Measurements from ENCODE around the gene VSTM2L.

The VSTM2L gene

GRCh38 chr20:37878835-37879599 is 23.9 kb upstream of the VSTM2L start:
- no peak for DNase-seq (ENCODE audit: low spot score)

DNA sequence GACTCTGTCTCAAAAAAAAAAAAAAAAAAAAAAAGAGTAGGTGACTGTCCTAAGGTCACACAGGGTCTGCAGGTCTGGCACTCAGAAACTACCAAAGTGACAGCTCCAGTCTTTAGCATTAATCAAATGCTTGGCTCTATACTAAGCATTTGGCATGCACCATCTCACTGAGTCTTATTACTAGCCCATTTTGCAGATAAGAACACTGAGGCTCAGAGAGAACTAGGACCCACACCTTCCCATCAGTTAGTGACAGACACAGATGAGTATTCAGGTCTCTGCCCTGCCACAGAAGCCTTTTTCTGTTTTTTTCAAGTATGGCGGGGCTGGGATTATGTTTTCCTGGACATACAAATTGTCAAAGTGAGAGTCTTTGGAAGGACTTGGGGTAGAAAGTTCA is 23.1 kb upstream of the VSTM2L start:
- DNase-seq (ENCODE audit: low spot score), result no peak

DNA sequence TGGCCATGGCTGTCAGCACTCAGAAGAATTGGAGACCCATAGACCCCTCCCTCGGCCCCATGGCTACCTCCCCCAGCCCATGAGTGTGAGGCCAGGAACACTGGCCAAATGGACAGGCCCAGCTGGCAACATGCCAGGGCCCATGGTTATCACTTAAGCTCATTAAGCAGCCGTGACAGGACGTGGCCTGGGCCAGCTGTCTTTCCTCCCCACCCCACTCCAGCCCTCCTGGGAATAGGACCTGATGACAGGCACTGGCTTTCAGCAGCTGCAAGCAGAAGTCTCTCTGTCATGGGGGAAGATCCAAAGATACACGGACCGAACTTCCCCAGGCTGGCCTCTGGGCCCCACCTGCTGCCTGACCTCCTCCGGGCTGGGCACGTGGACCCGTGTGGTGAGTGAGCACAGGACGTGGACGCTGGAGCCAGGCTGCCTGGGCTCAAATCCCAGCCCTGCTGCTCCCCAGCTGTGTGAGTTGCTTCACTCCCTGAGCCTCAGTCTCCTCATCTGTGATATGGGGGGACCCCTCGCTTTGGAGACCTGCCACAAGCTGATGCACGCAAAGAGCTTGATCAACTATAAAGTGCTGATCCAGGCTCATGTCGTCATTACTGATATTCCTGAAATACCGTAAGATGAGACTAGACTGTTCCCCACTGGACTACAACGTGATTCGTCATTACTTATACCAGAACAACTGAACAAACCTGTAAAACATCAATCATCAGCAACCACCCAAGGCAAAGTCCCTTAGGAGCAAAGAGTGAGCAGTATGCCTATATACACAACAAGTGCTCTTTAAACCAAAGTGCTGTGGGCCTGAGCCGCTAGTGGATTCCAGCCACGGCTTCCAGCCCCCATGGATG is 22.0 kb upstream of the VSTM2L start:
- no peak for DNase-seq (ENCODE audit: low spot score)

GRCh38 chr20:37881601-37882343 is 21.2 kb upstream of the VSTM2L start:
- DNase-seq (ENCODE audit: low spot score), result no peak

DNA sequence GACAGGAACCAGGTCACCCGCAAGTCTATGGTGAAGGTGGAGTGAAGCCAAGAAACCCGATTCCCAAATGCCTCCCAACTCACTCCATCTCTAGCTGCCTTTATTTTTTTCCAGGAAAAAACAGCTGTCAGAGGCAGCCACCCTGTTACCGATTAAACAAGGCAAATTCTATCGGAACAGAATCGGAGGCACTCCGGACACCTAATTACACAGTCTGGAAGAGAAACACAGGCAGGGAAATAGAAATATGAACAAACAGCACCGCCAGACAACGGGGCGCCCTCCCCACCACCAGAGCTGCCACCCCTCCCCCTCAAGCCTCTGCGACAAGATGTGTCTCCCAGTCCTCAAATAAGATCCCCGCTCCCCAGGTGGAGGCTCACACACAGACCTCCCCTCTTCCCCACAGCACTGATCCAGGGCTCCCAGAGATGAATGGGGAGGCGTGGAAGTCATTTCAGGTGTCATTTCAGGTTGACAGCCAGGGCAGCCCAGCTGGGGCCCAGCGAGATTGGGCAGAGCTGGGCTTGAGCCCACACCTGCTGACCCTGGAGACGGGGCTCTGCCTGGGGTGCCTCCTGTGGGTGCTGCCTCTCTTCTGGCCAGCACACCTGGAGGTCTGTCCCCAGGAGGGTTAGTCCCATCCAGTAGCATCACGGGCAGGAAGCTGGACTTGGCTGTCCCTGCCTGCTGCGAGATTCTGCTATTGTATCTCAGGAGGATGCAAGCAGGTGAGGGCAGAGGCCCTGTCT is 19.8 kb upstream of the VSTM2L start:
- DNase-seq (ENCODE audit: low spot score), result no peak

- DNase-seq (ENCODE audit: low spot score), result no peak
Measured at GRCh38 chr20:37885042-37885441, 17.9 kb upstream of the VSTM2L start.

- DNase-seq (ENCODE audit: low spot score), result no peak
Measured at GRCh38 chr20:37885593-37886503, 17.1 kb upstream of the VSTM2L start.

- DNase-seq (ENCODE audit: low spot score), result no peak
Measured at GRCh38 chr20:37886851-37887297, 16.1 kb upstream of the VSTM2L start.

- DNase-seq (ENCODE audit: low spot score), result no peak
Measured at GRCh38 chr20:37888641-37889040, 14.3 kb upstream of the VSTM2L start.

DNA sequence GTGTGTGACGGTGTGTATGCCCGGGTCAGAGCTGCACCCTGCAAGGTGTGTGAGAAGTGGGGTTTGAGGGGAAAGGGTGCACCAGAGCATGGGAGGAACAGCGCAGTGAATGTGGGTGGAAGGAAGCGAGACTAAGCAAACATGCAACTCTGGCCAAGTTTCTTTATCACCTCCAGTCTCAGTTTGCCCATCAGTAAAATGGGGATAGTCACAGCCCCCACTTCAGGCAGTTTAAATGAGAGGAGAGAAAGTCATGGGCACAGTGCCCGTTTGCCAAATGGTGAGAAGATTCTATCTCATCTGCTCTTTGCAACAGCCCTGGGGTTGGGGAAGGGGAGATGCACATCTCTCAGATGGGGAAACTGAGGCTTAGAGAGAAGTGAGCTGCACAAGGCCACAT is 12.8 kb upstream of the VSTM2L start:
- DNase-seq (ENCODE audit: low spot score), result no peak

DNA sequence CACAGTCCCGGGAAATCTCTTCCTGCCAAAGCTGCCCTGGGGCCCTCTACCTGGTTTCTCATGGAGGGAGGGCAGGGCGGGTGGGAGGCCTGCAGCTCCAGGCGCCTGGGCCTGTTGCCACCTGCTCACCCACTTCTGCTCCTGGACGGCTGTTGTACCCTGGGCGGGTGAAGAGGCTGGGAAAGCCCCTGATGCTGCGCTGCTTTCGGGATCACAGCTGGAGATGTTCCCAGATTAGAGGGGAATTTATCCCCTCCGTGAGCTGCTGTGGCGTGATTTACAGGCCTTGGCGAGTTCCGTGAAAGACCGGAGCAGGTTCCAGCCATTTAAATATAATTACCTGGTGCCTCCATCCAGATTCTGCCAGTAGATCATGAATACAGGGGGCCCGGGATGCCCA is 12.3 kb upstream of the VSTM2L start:
- DNase-seq (ENCODE audit: low spot score), result no peak

GRCh38 chr20:37892001-37892400 is 10.9 kb upstream of the VSTM2L start:
- no peak for DNase-seq (ENCODE audit: low spot score)

DNA sequence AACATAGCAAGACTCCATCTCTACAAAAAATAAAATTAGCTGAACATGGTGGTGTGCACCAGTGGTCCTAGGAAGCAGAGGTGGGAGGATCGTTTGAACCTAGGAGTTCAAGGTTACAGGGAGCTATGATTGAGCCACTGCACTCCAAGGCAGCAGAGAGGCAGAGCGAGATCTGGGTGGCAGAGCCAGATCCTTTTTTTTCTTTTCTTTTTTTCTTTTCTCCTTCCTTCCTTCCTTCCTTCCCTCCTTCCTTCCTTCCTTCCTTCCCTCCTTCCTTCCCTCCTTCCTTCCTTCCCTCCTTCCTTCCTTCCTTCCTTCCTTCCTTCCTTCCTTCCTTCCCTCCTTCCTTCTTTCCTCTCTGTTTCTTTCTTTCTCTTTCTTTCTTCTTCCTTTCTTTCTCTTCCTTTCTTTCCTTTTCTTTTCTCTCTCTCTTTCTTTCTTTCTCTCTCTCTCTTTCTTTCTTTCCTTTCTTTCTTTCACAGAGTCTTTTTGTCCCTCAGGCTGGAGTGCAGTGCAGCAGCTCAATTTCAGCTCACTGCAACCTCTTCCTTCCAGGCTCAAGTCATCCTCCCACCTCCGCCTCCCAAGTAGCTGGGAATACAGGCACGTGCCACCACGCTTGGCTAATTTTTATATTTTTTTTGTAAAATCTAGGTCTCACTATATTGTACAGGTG is 9.2 kb upstream of the VSTM2L start:
- no peak for DNase-seq (ENCODE audit: low spot score)

DNA sequence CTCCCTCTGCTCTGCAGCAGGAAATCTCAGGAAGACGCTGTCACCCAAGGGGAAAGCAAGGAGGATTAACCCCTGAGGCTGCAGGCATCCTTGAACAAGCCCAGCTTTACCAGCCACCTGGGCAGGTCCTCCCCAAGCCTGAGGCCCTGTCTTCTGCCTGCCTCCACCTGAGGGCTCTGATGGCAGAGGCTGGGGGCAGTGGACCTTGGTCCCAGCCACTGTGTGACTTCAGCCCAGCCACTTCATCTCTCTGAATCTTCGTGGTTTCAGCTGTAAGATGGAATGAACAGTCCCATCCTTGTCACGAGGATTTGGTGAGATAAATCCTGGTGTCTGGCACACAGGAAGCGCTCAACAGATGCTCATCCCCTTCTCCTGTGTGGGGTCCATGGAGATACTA is 8.5 kb upstream of the VSTM2L start:
- DNase-seq (ENCODE audit: low spot score), result no peak

DNA sequence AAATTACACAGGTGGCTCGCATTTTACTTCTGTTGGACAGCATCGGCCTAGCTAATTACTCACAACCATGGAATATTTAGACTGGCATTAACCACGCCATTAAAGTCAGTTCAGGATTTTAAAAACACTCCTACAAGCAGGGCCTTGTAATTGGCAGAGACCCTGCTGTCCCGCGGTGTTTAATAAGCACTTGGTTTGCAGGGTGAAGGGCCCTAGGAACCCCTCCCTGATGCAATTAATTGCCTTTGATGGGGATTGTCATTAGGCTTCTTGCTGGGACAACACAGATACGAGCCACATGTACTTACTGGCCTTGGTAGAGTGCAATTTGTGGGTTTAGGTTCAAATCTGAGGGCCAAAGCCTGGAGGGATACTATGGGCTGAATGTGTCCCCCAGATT is 7.8 kb upstream of the VSTM2L start:
- no peak for DNase-seq (ENCODE audit: low spot score)

- no peak for DNase-seq (ENCODE audit: low spot score)
Measured at GRCh38 chr20:37896932-37897548, 5.9 kb upstream of the VSTM2L start.

DNA sequence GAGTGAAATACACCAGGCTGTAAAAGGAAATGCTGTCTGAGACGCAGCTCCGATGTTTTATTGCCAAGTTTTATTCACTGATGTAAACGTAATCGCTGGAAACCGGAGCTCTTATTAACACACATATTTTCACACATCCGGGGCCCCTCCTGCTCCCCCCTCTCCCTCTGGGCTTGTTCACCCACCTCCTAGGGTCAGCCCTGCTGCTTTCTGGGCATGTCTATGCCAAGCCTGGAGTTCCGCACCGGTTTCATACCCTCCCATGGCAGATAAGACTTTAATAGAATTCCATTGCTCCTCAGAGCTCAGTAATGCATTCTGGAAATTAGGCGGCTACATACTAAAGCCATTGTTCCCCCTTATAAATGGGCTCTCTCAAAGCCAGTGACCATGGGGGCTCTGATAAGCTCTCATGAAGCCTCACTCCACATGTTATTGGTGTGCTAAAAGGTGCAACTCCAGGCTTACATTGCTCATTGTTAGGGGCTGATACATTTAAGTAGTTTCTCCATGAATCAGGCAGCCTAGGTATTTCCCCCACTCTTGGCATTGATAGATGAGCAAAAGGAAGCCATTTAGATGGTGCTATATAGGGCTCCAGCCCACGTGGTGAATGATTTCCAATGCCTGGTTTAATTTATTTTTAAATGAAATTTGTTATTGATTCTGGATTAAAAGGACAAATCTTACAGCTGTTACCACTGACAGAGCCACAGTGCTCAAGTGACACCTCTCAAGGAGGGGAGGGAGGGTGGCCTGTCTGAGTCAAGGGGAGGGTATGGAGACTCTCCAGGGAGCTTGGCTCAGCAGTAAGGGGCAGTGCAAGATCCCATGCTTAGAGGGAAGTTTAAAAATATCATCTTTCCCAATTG is 4.5 kb upstream of the VSTM2L start:
- no peak for DNase-seq (ENCODE audit: low spot score)

DNA sequence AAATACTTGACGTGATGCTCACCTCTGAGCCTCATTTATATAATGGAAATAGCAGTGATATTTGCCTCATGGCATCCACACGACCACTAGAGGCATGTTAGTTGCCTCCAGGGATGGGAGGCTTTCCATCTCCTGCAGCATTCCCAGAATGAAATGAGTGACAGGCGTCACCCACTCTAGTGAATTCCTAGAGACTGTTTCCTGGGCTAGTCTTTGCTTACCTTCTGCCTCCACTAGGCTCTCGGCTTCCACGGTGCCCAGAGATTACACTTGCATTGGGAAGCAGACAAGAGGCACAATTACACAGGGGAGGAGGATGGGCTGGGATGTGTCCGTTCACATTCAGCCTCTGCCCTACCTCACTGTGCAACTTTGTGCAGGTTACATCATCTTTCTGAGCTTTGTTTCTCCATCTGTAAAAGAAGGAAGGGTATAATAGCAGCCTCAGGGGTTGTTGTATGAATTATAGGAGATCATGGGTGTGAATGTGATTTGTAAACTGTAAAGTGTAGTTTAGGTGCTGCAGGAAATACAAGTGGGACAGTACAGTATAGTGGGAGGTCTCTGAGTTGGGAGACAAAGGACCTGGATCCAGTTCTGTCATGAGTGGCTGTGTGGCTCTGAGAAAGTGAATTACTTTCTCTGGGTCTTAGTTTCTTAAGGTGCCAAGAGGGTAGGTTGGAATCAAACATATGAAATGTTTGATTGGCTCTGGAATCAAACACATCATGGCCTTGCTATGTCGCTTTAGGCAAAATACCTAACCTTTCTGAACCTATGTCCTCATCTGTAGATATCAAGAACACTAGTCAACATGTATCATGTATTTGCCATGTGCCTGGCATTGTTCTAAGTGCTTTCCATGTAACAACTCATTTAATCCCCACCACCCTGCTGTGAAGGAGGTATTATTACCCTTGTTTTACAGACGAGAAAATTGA is 3.6 kb upstream of the VSTM2L start:
- DNase-seq (ENCODE audit: low spot score), result no peak
